H1 (cell line): ENCODE results near the gene NKAIN2. TPM values are rescaled to one million over a fixed set of nuclear protein-coding genes. Genes with fewer than 3 reads are reported as not detected.

Source experiments
- CTCF ChIA-PET: fragments of 300-600 bp; sonication (Branson Sonifier 250); formaldehyde crosslinking; loops from one replicate; lab custom pipeline; 2021; ENCODE audit not compliant: partially characterized antibody; lab: Charles Lee
- POLR2A ChIA-PET: fragments of 300-600 bp; sonication (Branson Sonifier 250); formaldehyde crosslinking; loops from one replicate; lab custom pipeline; 2021; ENCODE audit warnings: inconsistent platforms; ENCODE audit not compliant: partially characterized antibody; lab: Charles Lee
- DNase-seq, 2 experiments: peaks; one replicate each; pipeline versions ENCODE4 v3.0.0 to v3.0.0-alpha.2; 2010 to 2022; ENCODE audit warnings: low spot score in 2 of 2, low read depth in 1 of 2, mixed read lengths in 1 of 2
- FAIRE-seq: peaks from 2 replicates; lab custom pipeline; 2011; peaks lifted over from hg19 to GRCh38; lab: Jason Lieb, UNC
- H2AFZ ChIP-seq: 2 replicates; pipeline ENCODE4 v1.8.1; 2012; ENCODE audit warnings: low read length, inconsistent platforms
- H2AK5ac ChIP-seq: 2 replicates; pipeline ENCODE4 v1.6.1; 2013; ENCODE audit warnings: low read depth, low read length
- H2BK120ac ChIP-seq: replicated peaks from 2 replicates; pipeline ENCODE3; 2013; ENCODE audit warnings: low read depth, low read length, inconsistent platforms
- H2BK12ac ChIP-seq: 2 replicates; pipeline ENCODE4 v1.6.1; 2013; ENCODE audit warnings: low read depth, low read length
- H2BK15ac ChIP-seq: 2 replicates; pipeline ENCODE4 v1.6.1; 2013; ENCODE audit warnings: low read length
- H2BK20ac ChIP-seq: 2 replicates; pipeline ENCODE4 v1.6.1; 2013; ENCODE audit warnings: low read length
- H2BK5ac ChIP-seq: 2 replicates; pipeline ENCODE4 v1.6.1; 2013; ENCODE audit warnings: low read depth, low read length
- H3K14ac ChIP-seq: 2 replicates; pipeline ENCODE4 v1.6.1; 2013; ENCODE audit warnings: inconsistent platforms; ENCODE audit not compliant: insufficient read length
- H3K18ac ChIP-seq: 2 replicates; pipeline ENCODE4 v1.6.1; 2013; ENCODE audit warnings: low read length; ENCODE audit errors: extremely low read depth
- H3K23ac ChIP-seq: 2 replicates; pipeline ENCODE4 v1.6.1; 2013; ENCODE audit warnings: inconsistent platforms; ENCODE audit not compliant: insufficient read length
- H3K23me2 ChIP-seq: 2 replicates; pipeline ENCODE4 v1.6.1; 2013; ENCODE audit warnings: low read depth, low read length
- H3K27ac ChIP-seq: 2 replicates; pipeline ENCODE4 v1.6.1; 2011; ENCODE audit warnings: low read depth, low read length, inconsistent platforms
- H3K27me3 ChIP-seq, 4 experiments: replicated peaks in 1 of 4; 1 replicate in 1 of 4; 2 replicates in 3 of 4; pipeline versions ENCODE4 v1.6.1 to v1.8.1; 2011 to 2013; ENCODE audit warnings: low read length in 3 of 4, mild to moderate bottlenecking in 3 of 4, inconsistent platforms in 2 of 4, mixed read lengths in 2 of 4, moderate library complexity in 1 of 4; ENCODE audit not compliant: control insufficient read depth in 3 of 4, insufficient read depth in 3 of 4; ENCODE audit errors: extremely low read depth in 1 of 4
- H3K36me3 ChIP-seq, 4 experiments: 2 replicates each; pipeline versions ENCODE4 v1.6.1 to v1.8.1; 2011 to 2013; ENCODE audit warnings: mild to moderate bottlenecking in 4 of 4, low read length in 3 of 4, moderate library complexity in 2 of 4, control low read depth in 1 of 4, inconsistent platforms in 1 of 4; ENCODE audit not compliant: insufficient read depth in 4 of 4, control insufficient read depth in 2 of 4
- H3K4ac ChIP-seq: replicated peaks from 2 replicates; pipeline ENCODE3; 2013; ENCODE audit warnings: low read length, low read depth, mixed read lengths, inconsistent platforms; ENCODE audit not compliant: insufficient read length
- H3K4me1 ChIP-seq, 4 experiments: replicated peaks in 1 of 4; 1 replicate in 1 of 4; 2 replicates in 3 of 4; pipeline versions ENCODE4 v1.6.1 to v1.8.1; 2011 to 2013; ENCODE audit warnings: low read length in 3 of 4, inconsistent platforms in 2 of 4, mixed read lengths in 1 of 4; ENCODE audit not compliant: insufficient read depth in 4 of 4, control insufficient read depth in 3 of 4
- H3K4me2 ChIP-seq, 2 experiments: 2 replicates each; pipeline versions ENCODE4 v1.6.1 to v1.8.1; 2011 to 2013; ENCODE audit warnings: low read depth in 2 of 2, low read length in 2 of 2, control low read depth in 1 of 2, inconsistent platforms in 1 of 2, mild to moderate bottlenecking in 1 of 2; ENCODE audit not compliant: insufficient read depth in 1 of 2
- H3K4me3 ChIP-seq, 4 experiments: fragments of 200-600, 300-600 bp in 1 of 4; sonication (generic), shearing (Covaris generic), sonication (Bioruptor Twin) in 1 of 4; 2 replicates each; pipeline versions ENCODE4 v1.5.1 to v1.8.1; 2011 to 2016; ENCODE audit warnings: low read length in 4 of 4, low read depth in 3 of 4, control low read depth in 2 of 4, inconsistent platforms in 2 of 4, mild to moderate bottlenecking in 2 of 4, mixed read lengths in 1 of 4, moderate library complexity in 1 of 4; ENCODE audit not compliant: insufficient read depth in 2 of 4; ENCODE audit errors: extremely low read depth in 1 of 4
- H3K56ac ChIP-seq: replicated peaks from 2 replicates; pipeline ENCODE3; 2013; ENCODE audit warnings: low read depth, mild to moderate bottlenecking, mixed read lengths, low read length, inconsistent platforms; ENCODE audit not compliant: insufficient read length
- H3K79me1 ChIP-seq: 2 replicates; pipeline ENCODE4 v1.6.1; 2013; ENCODE audit warnings: low read depth, low read length, control low read depth
- H3K79me2 ChIP-seq, 2 experiments: 2 replicates each; pipeline versions ENCODE4 v1.6.1 to v1.8.1; 2012 to 2013; ENCODE audit warnings: low read length in 2 of 2, mild to moderate bottlenecking in 2 of 2, inconsistent platforms in 1 of 2; ENCODE audit not compliant: insufficient read depth in 2 of 2, control insufficient read depth in 1 of 2
- H3K9ac ChIP-seq, 4 experiments: replicated peaks in 1 of 4; 1 replicate in 1 of 4; 2 replicates in 3 of 4; pipeline versions ENCODE4 v1.6.1 to v1.8.1; 2011 to 2013; ENCODE audit warnings: low read depth in 3 of 4, low read length in 3 of 4, control low read depth in 2 of 4, mild to moderate bottlenecking in 2 of 4, moderate library complexity in 2 of 4, inconsistent platforms in 1 of 4; ENCODE audit errors: extremely low read depth in 1 of 4
- H3K9me3 ChIP-seq, 2 experiments: 2 replicates each; pipeline versions ENCODE4 v1.6.1 to v1.8.1; 2012 to 2013; ENCODE audit warnings: mild to moderate bottlenecking in 2 of 2, moderate library complexity in 2 of 2, control low read depth in 1 of 2, inconsistent platforms in 1 of 2, low read depth in 1 of 2, low read length in 1 of 2, mixed read lengths in 1 of 2; ENCODE audit not compliant: insufficient read depth in 2 of 2
- H4K20me1 ChIP-seq, 2 experiments: replicated peaks in 1 of 2; 2 replicates each; pipeline versions ENCODE3 to v1.8.1; 2011 to 2013; ENCODE audit warnings: inconsistent platforms in 2 of 2, low read length in 2 of 2, mild to moderate bottlenecking in 1 of 2; ENCODE audit not compliant: insufficient read depth in 2 of 2, control insufficient read depth in 1 of 2
- H4K5ac ChIP-seq: 2 replicates; pipeline ENCODE4 v1.6.1; 2013; ENCODE audit warnings: low read length, low read depth, mixed read lengths, inconsistent platforms; ENCODE audit not compliant: insufficient read length
- H4K8ac ChIP-seq: 2 replicates; pipeline ENCODE4 v1.8.0; 2013; ENCODE audit warnings: mild to moderate bottlenecking, moderate library complexity, low read length, inconsistent platforms; ENCODE audit not compliant: insufficient read depth; ENCODE audit errors: extremely low read depth
- H4K91ac ChIP-seq: replicated peaks from 2 replicates; pipeline ENCODE3; 2013; ENCODE audit warnings: low read length, mixed read lengths, inconsistent platforms; ENCODE audit not compliant: insufficient read length
- CEBPB ChIP-seq: IDR thresholded peaks from 2 replicates; pipeline ENCODE4 v1.6.1; 2012; ENCODE audit warnings: low read depth, low read length
- E2F6 ChIP-seq: IDR thresholded peaks from 2 replicates; pipeline ENCODE4 v1.6.1; 2012; ENCODE audit warnings: inconsistent platforms
- GTF2F1 ChIP-seq: IDR thresholded peaks from 2 replicates; pipeline ENCODE4 v1.6.1; 2012; ENCODE audit warnings: low read depth, low read length, improper control_type of control experiment, borderline replicate concordance
- KDM4A ChIP-seq: IDR thresholded peaks from one replicate; pipeline ENCODE4 v1.7.1; 2012; ENCODE audit warnings: low read depth, mild to moderate bottlenecking, moderate library complexity, low read length, inconsistent platforms; ENCODE audit not compliant: severe bottlenecking
- RNF2 ChIP-seq: fragments of 200-900, 300-1000 bp; sonication (generic); IDR thresholded peaks from 2 replicates; pipeline ENCODE4 v1.7.1; 2016; ENCODE audit warnings: borderline replicate concordance, low read depth, mild to moderate bottlenecking, antibody characterized with exemption, low read length; ENCODE audit not compliant: poor library complexity, severe bottlenecking; ENCODE audit errors: missing control alignments
- WGBS, 2 experiments: shearing (Covaris generic) in 1 of 2; methylation state at CpG; one replicate each; pipeline versions ENCODE4 v1.1.6 to v1.1.7; 2013 to 2015; ENCODE audit warnings: low lambda C conversion rate in 2 of 2, mixed read lengths in 2 of 2, inconsistent platforms in 1 of 2, low coverage in 1 of 2, missing lambda C conversion rate in 1 of 2; ENCODE audit not compliant: insufficient replicate concordance in 2 of 2, insufficient coverage in 1 of 2, insufficient read length in 1 of 2; ENCODE audit errors: extremely low coverage in 1 of 2, missing lambda C conversion rate in 1 of 2; 5-methylcytosine and 5-hydroxymethylcytosine counted together
- polyA plus RNA-seq, 7 experiments: library from polyadenylated mRNA; depleted of rRNA in 3 of 7; stranded (reverse) in 5 of 7; unstranded in 2 of 7; fragments of >200 nt in 5 of 7; fragments of 200-250 nt in 2 of 7; gene quantifications; 1 replicate in 5 of 7; 2 replicates in 1 of 7; 4 replicates in 1 of 7; pipeline versions ENCODE4 v1.2.1 to v1.2.3, GENCODE V29; 2011 to 2013; ENCODE audit warnings: missing spikeins in 2 of 7, mixed read lengths in 2 of 7
- total RNA-seq: library from RNA; stranded (reverse); fragmentation: NEBNext Ultra II Directional; extraction: Animal tissue kit (Norgen Biotek cat#: 25700); gene quantifications from 2 replicates; pipeline ENCODE4 v1.2.1, GENCODE V29; 2021

The NKAIN2 gene
- total and polyA plus RNA-seq, 2 of the 8 experiments (the other 6 are each of a cell fraction or from before 2014, with no cell fraction given), result 0.20 to 0.34 TPM

DNA sequence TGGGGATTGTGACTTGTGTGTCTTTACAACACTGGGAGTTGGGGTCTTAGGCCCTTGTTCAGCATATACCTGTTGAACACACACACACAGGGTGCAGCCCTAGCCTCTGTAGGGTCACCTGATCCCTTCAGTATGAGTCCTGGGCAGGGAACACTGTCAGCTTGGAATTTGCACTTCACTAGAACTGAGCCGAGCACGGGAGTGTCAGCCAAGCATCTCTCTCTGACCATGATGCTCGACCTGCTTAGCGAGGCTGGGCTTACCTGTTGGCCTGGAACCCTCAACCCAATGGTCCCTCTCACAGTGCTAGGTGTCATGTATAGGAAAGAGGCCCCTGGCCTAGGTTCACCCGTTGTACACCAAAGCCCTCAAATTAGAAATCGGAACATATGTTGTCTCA lies 96.1 kb downstream of the NKAIN2 start:
- Histone ChIP-seq H3K4me2 (no peak overlapping the region), H4K91ac (no peak overlapping the region), H4K20me1 (peaks cover 0 to 3% of the 10 kb centered on the region in 2 experiments), H2AFZ (no peak overlapping the region), H3K4me3 (no peak overlapping the region), H3K4ac (no peak overlapping the region), H2BK120ac (no peak overlapping the region), H3K27me3 (no peaks in the 10 kb centered on the region), H4K5ac (no peak overlapping the region), H3K23me2 (no peaks in the 10 kb centered on the region), H3K56ac (no peak overlapping the region), H3K4me1 (no peaks in the 10 kb centered on the region), H2BK12ac (no peak overlapping the region), H3K23ac (no peak overlapping the region), H3K9ac (no peak overlapping the region), H2BK20ac (no peak overlapping the region), H3K18ac (no peak overlapping the region), H3K79me2 (no peaks in the 10 kb centered on the region), H3K9me3 (no peaks in the 10 kb centered on the region), H2BK15ac (no peak overlapping the region), H3K36me3 (no peaks in the 10 kb centered on the region), H3K79me1 (no peaks in the 10 kb centered on the region), H4K8ac (no peak overlapping the region), H3K14ac (no peak overlapping the region), H2AK5ac (no peak overlapping the region), H3K27ac (no peak overlapping the region), H2BK5ac (no peak overlapping the region)
- POLR2A ChIA-PET, result no interaction called here
- FAIRE-seq, result no peak
- no peak for DNase-seq
- CTCF ChIA-PET, result no interaction called here
- WGBS, 2 experiments, result 88% methylated on average over 6 of the region's 6 CpGs; no CpG with 5 or more reads in 1 of the 2 experiments
- TF ChIP-seq GTF2F1, result no peak
- TF ChIP-seq CEBPB, result no peak
- no peak for TF ChIP-seq RNF2
- no peak for TF ChIP-seq E2F6
- no peak for TF ChIP-seq KDM4A
